WTC11 (cell line): ENCODE results near the gene ALKBH2. TPM values are rescaled to one million over a fixed set of nuclear protein-coding genes. Genes with fewer than 3 reads are reported as not detected.

Experiments
- ATAC-seq: fragments of 200-7000 bp; cut with Tn5 transposase; 2 replicates; pipeline ENCODE4 v1.10.0; 2021; ENCODE audit warnings: mild to moderate bottlenecking, moderate library complexity
- CTCF ChIA-PET: fragments of 300-600 bp; sonication (Branson Sonifier 250); formaldehyde crosslinking; loops from one replicate; lab custom pipeline; 2021; ENCODE audit warnings: antibody characterized with exemption; lab: Charles Lee
- POLR2A ChIA-PET: fragments of 350-600 bp; sonication (Branson Sonifier 250); formaldehyde crosslinking; loops from one replicate; lab custom pipeline; 2021; ENCODE audit warnings: antibody characterized with exemption; lab: Charles Lee
- DNase-seq: peaks from one replicate; pipeline ENCODE4 v3.0.0; 2021; ENCODE audit warnings: low spot score
- H3K27ac Mint-ChIP-seq: 2 replicates; pipeline ENCODE4 v1.8.0; 2021; ENCODE audit warnings: mixed read lengths
- H3K27me3 Mint-ChIP-seq: 2 replicates; pipeline ENCODE4 v1.8.0; 2021; ENCODE audit warnings: low read depth, mild to moderate bottlenecking, moderate library complexity, mixed read lengths
- H3K36me3 Mint-ChIP-seq: 2 replicates; pipeline ENCODE4 v1.8.0; 2021; ENCODE audit warnings: mixed read lengths
- H3K4me1 Mint-ChIP-seq: 2 replicates; pipeline ENCODE4 v1.8.0; 2022; ENCODE audit warnings: mixed read lengths
- H3K4me3 Mint-ChIP-seq: 2 replicates; pipeline ENCODE4 v1.8.0; 2021; ENCODE audit warnings: mild to moderate bottlenecking, moderate library complexity, mixed read lengths
- H3K9me3 Mint-ChIP-seq: 2 replicates; pipeline ENCODE4 v1.8.0; 2021; ENCODE audit warnings: mixed read lengths
- AR ChIP-seq: fragments of 250-450 bp; sonication (Bioruptor Pico); IDR thresholded peaks from 2 replicates; pipeline ENCODE4 v1.9.0; 2021; ENCODE audit warnings: mild to moderate bottlenecking
- ARID4B ChIP-seq: sonication (generic); formaldehyde crosslinking; IDR thresholded peaks from 2 replicates; pipeline ENCODE4 v1.8.0; 2023; ENCODE audit warnings: missing genetic modification reagents, mild to moderate bottlenecking, borderline replicate concordance
- ATF2 ChIP-seq: sonication (generic); formaldehyde crosslinking; IDR thresholded peaks from 2 replicates; pipeline ENCODE4 v1.8.1; 2022; ENCODE audit warnings: low read depth, missing genetic modification reagents, borderline replicate concordance
- ATF3 ChIP-seq: sonication (generic); formaldehyde crosslinking; conservative IDR thresholded peaks from 2 replicates; pipeline ENCODE4 v1.8.1; 2022; ENCODE audit warnings: mild to moderate bottlenecking, missing genetic modification reagents
- CREM ChIP-seq: sonication (generic); formaldehyde crosslinking; IDR thresholded peaks from 2 replicates; pipeline ENCODE4 v1.8.1; 2022; ENCODE audit warnings: mild to moderate bottlenecking, missing genetic modification reagents, moderate library complexity
- E2F1 ChIP-seq: sonication (generic); formaldehyde crosslinking; IDR thresholded peaks from 2 replicates; pipeline ENCODE4 v1.8.0; 2022; ENCODE audit warnings: mild to moderate bottlenecking, missing genetic modification reagents
- ERG ChIP-seq: fragments of 250-450 bp; sonication (Bioruptor Pico); IDR thresholded peaks from 2 replicates; pipeline ENCODE4 v1.8.0; 2021; ENCODE audit warnings: mild to moderate bottlenecking
- FOXP4 ChIP-seq: sonication (generic); formaldehyde crosslinking; IDR thresholded peaks from 2 replicates; pipeline ENCODE4 v1.8.0; 2022; ENCODE audit warnings: mild to moderate bottlenecking, missing genetic modification reagents
- JUN ChIP-seq: sonication (generic); formaldehyde crosslinking; IDR thresholded peaks from 2 replicates; pipeline ENCODE4 v1.8.0; 2023; ENCODE audit warnings: mild to moderate bottlenecking, missing genetic modification reagents
- KAT7 ChIP-seq: sonication (generic); formaldehyde crosslinking; IDR thresholded peaks from 2 replicates; pipeline ENCODE4 v1.8.1; 2023; ENCODE audit warnings: missing genetic modification reagents, mild to moderate bottlenecking, borderline replicate concordance
- ZNF423 ChIP-seq: fragments of 250-450 bp; sonication (Bioruptor Pico); IDR thresholded peaks from 2 replicates; pipeline ENCODE4 v2.1.2; 2022; ENCODE audit warnings: mild to moderate bottlenecking, moderate library complexity
- ZNF425 ChIP-seq: fragments of 250-450 bp; sonication (Bioruptor Pico); conservative IDR thresholded peaks from 2 replicates; pipeline ENCODE4 v1.9.0; 2021; ENCODE audit warnings: mild to moderate bottlenecking
- total RNA-seq: library from RNA; stranded (reverse); gene quantifications from 3 replicates; pipeline ENCODE4 v1.2.3, GENCODE V29; 2021

ALKBH2 gene
- total RNA-seq, 1 experiment from 2014 or later: 15.2 TPM

DNA sequence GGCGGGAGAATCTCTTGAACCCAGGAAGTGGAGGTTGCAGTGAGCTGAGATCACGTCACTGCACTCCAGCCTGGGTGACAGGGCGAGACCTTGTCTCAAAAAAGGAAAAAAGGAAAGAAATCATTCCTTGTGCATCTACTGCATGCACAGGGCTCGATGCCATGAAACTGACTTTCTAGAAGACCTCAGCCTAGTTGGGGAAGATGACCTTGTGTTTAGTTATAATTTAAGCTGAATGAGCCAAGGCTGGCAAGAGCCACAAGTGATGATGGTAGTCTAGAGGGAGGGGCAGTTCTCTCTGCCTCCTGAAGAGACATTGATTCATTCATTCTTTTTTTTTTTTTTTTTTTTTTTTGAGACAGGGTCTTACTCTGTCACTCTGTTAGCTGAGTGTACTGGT, 47.3 kb upstream of the ALKBH2 start (continued):
- TF ChIP-seq E2F1 (CRISPR knock-in tag) (no peak), FOXP4 (CRISPR knock-in tag) (no peak), AR (CRISPR knock-in tag) (no peak), ERG (CRISPR knock-in tag) (no peak), CREM (CRISPR knock-in tag) (no peak), KAT7 (CRISPR knock-in tag) (no peak)

- Mint-ChIP-seq H3K4me1 (no peaks in the 10 kb centered on the region), H3K4me3 (no peak overlapping the region), H3K9me3 (peaks cover 16% of the 10 kb centered on the region), H3K36me3 (no peaks in the 10 kb centered on the region), H3K27me3 (no peaks in the 10 kb centered on the region; the same call in 1 of the 2 replicates), H3K27ac (no peak overlapping the region)
- no peak for TF ChIP-seq ARID4B (CRISPR knock-in tag)
- no peak for TF ChIP-seq ZNF423 (CRISPR knock-in tag)
- TF ChIP-seq ATF3: no peak
- no peak for ATAC-seq
- no peak for DNase-seq
- POLR2A ChIA-PET: no interaction called here
- CTCF ChIA-PET: interaction anchor here (1.2 to 3.4 kb wide), 2 partner anchors 15 to 28 kb away, joined by 3 to 13 read pairs; no protein-coding TSS in a partner anchor
Observed at GRCh38 chr12:109139791-109140190, 46.5 kb upstream of the ALKBH2 start.

DNA sequence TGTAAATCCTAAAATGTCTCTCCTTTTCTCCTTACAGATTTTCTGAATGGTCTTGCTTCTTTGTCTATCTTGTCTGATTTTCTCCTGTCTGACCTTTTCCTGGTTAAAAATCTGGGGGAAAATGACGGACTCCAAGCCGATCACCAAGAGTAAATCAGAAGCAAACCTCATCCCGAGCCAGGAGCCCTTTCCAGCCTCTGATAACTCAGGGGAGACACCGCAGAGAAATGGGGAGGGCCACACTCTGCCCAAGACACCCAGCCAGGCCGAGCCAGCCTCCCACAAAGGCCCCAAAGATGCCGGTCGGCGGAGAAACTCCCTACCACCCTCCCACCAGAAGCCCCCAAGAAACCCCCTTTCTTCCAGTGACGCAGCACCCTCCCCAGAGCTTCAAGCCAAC, 46.1 kb upstream of the ALKBH2 start:
- ATAC-seq: no peak
- Mint-ChIP-seq H3K4me1 (no peaks in the 10 kb centered on the region), H3K27ac (no peak overlapping the region), H3K27me3 (no peaks in the 10 kb centered on the region; the same call in 1 of the 2 replicates), H3K4me3 (no peak overlapping the region), H3K9me3 (peaks cover 16% of the 10 kb centered on the region), H3K36me3 (no peaks in the 10 kb centered on the region)
- TF ChIP-seq ATF2 (CRISPR knock-in tag): no peak
- no peak for TF ChIP-seq ZNF425 (CRISPR knock-in tag)
- no peak for TF ChIP-seq JUN (CRISPR knock-in tag)
- CTCF ChIA-PET: interaction anchor here (1.2 to 3.4 kb wide), 2 partner anchors 16 to 28 kb away, joined by 3 to 13 read pairs; no protein-coding TSS in a partner anchor
- POLR2A ChIA-PET: no interaction called here
- no peak for DNase-seq
